Erythroblast (primary cell): ENCODE data around the gene TCF12.

ENCODE experiments used
- GATA1 ChIP-seq: IDR thresholded peaks from 2 replicates; pipeline ENCODE4 v1.6.1; 2011; ENCODE audit warnings: low read depth, mild to moderate bottlenecking, control low read depth, low read length, moderate library complexity
- POLR2A ChIP-seq: IDR thresholded peaks from 2 replicates; pipeline ENCODE4 v1.6.1; 2011; ENCODE audit warnings: mild to moderate bottlenecking, low read length

DNA sequence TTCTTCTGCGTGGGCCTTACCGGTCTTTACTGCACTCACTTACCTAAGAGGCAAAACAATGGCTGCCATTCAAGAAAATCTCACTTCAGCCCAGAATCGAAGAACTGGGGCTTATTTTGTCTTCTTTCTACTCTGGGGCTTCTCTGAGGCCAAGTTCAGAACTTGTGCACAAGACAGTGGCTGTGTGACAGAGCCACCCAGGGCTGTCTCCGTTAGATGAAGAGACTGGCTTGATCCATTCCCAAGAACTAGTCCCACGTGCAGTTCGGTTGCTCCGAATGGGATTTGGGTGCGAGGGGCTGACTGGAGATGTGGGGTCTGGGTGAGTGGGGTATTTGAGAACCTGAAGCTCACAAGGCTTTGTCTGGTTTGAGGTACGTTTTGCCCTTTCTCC lies 795 bp upstream of the TCF12 start:
- no peak for TF ChIP-seq POLR2A
- no peak for TF ChIP-seq GATA1
